H1 (cell line): ENCODE results near the gene MRPL42. TPM values are rescaled to one million over a fixed set of nuclear protein-coding genes. Genes with fewer than 3 reads are reported as not detected.

Experiments
- CTCF ChIA-PET: fragments of 300-600 bp; sonication (Branson Sonifier 250); formaldehyde crosslinking; loops from one replicate; lab custom pipeline; 2021; ENCODE audit not compliant: partially characterized antibody; lab: Charles Lee
- POLR2A ChIA-PET: fragments of 300-600 bp; sonication (Branson Sonifier 250); formaldehyde crosslinking; loops from one replicate; lab custom pipeline; 2021; ENCODE audit warnings: inconsistent platforms; ENCODE audit not compliant: partially characterized antibody; lab: Charles Lee
- DNase-seq, 2 experiments: peaks; one replicate each; pipeline versions ENCODE4 v3.0.0 to v3.0.0-alpha.2; 2010 to 2022; ENCODE audit warnings: low spot score in 2 of 2, low read depth in 1 of 2, mixed read lengths in 1 of 2
- FAIRE-seq: peaks from 2 replicates; lab custom pipeline; 2011; peaks lifted over from hg19 to GRCh38; lab: Jason Lieb, UNC
- H2AFZ ChIP-seq: 2 replicates; pipeline ENCODE4 v1.8.1; 2012; ENCODE audit warnings: low read length, inconsistent platforms
- H2AK5ac ChIP-seq: 2 replicates; pipeline ENCODE4 v1.6.1; 2013; ENCODE audit warnings: low read depth, low read length
- H2BK120ac ChIP-seq: replicated peaks from 2 replicates; pipeline ENCODE3; 2013; ENCODE audit warnings: low read depth, low read length, inconsistent platforms
- H2BK12ac ChIP-seq: 2 replicates; pipeline ENCODE4 v1.6.1; 2013; ENCODE audit warnings: low read depth, low read length
- H2BK15ac ChIP-seq: 2 replicates; pipeline ENCODE4 v1.6.1; 2013; ENCODE audit warnings: low read length
- H2BK20ac ChIP-seq: 2 replicates; pipeline ENCODE4 v1.6.1; 2013; ENCODE audit warnings: low read length
- H2BK5ac ChIP-seq: 2 replicates; pipeline ENCODE4 v1.6.1; 2013; ENCODE audit warnings: low read depth, low read length
- H3K14ac ChIP-seq: 2 replicates; pipeline ENCODE4 v1.6.1; 2013; ENCODE audit warnings: inconsistent platforms; ENCODE audit not compliant: insufficient read length
- H3K18ac ChIP-seq: 2 replicates; pipeline ENCODE4 v1.6.1; 2013; ENCODE audit warnings: low read length; ENCODE audit errors: extremely low read depth
- H3K23ac ChIP-seq: 2 replicates; pipeline ENCODE4 v1.6.1; 2013; ENCODE audit warnings: inconsistent platforms; ENCODE audit not compliant: insufficient read length
- H3K23me2 ChIP-seq: 2 replicates; pipeline ENCODE4 v1.6.1; 2013; ENCODE audit warnings: low read depth, low read length
- H3K27ac ChIP-seq: 2 replicates; pipeline ENCODE4 v1.6.1; 2011; ENCODE audit warnings: low read depth, low read length, inconsistent platforms
- H3K27me3 ChIP-seq, 4 experiments: replicated peaks in 1 of 4; 1 replicate in 1 of 4; 2 replicates in 3 of 4; pipeline versions ENCODE4 v1.6.1 to v1.8.1; 2011 to 2013; ENCODE audit warnings: low read length in 3 of 4, mild to moderate bottlenecking in 3 of 4, inconsistent platforms in 2 of 4, mixed read lengths in 2 of 4, moderate library complexity in 1 of 4; ENCODE audit not compliant: control insufficient read depth in 3 of 4, insufficient read depth in 3 of 4; ENCODE audit errors: extremely low read depth in 1 of 4
- H3K36me3 ChIP-seq, 4 experiments: 2 replicates each; pipeline versions ENCODE4 v1.6.1 to v1.8.1; 2011 to 2013; ENCODE audit warnings: mild to moderate bottlenecking in 4 of 4, low read length in 3 of 4, moderate library complexity in 2 of 4, control low read depth in 1 of 4, inconsistent platforms in 1 of 4; ENCODE audit not compliant: insufficient read depth in 4 of 4, control insufficient read depth in 2 of 4
- H3K4ac ChIP-seq: replicated peaks from 2 replicates; pipeline ENCODE3; 2013; ENCODE audit warnings: low read length, low read depth, mixed read lengths, inconsistent platforms; ENCODE audit not compliant: insufficient read length
- H3K4me1 ChIP-seq, 4 experiments: replicated peaks in 1 of 4; 1 replicate in 1 of 4; 2 replicates in 3 of 4; pipeline versions ENCODE4 v1.6.1 to v1.8.1; 2011 to 2013; ENCODE audit warnings: low read length in 3 of 4, inconsistent platforms in 2 of 4, mixed read lengths in 1 of 4; ENCODE audit not compliant: insufficient read depth in 4 of 4, control insufficient read depth in 3 of 4
- H3K4me2 ChIP-seq, 2 experiments: 2 replicates each; pipeline versions ENCODE4 v1.6.1 to v1.8.1; 2011 to 2013; ENCODE audit warnings: low read depth in 2 of 2, low read length in 2 of 2, control low read depth in 1 of 2, inconsistent platforms in 1 of 2, mild to moderate bottlenecking in 1 of 2; ENCODE audit not compliant: insufficient read depth in 1 of 2
- H3K4me3 ChIP-seq, 4 experiments: fragments of 200-600, 300-600 bp in 1 of 4; sonication (generic), shearing (Covaris generic), sonication (Bioruptor Twin) in 1 of 4; 2 replicates each; pipeline versions ENCODE4 v1.5.1 to v1.8.1; 2011 to 2016; ENCODE audit warnings: low read length in 4 of 4, low read depth in 3 of 4, control low read depth in 2 of 4, inconsistent platforms in 2 of 4, mild to moderate bottlenecking in 2 of 4, mixed read lengths in 1 of 4, moderate library complexity in 1 of 4; ENCODE audit not compliant: insufficient read depth in 2 of 4; ENCODE audit errors: extremely low read depth in 1 of 4
- H3K56ac ChIP-seq: replicated peaks from 2 replicates; pipeline ENCODE3; 2013; ENCODE audit warnings: low read depth, mild to moderate bottlenecking, mixed read lengths, low read length, inconsistent platforms; ENCODE audit not compliant: insufficient read length
- H3K79me1 ChIP-seq: 2 replicates; pipeline ENCODE4 v1.6.1; 2013; ENCODE audit warnings: low read depth, low read length, control low read depth
- H3K79me2 ChIP-seq, 2 experiments: 2 replicates each; pipeline versions ENCODE4 v1.6.1 to v1.8.1; 2012 to 2013; ENCODE audit warnings: low read length in 2 of 2, mild to moderate bottlenecking in 2 of 2, inconsistent platforms in 1 of 2; ENCODE audit not compliant: insufficient read depth in 2 of 2, control insufficient read depth in 1 of 2
- H3K9ac ChIP-seq, 4 experiments: replicated peaks in 1 of 4; 1 replicate in 1 of 4; 2 replicates in 3 of 4; pipeline versions ENCODE4 v1.6.1 to v1.8.1; 2011 to 2013; ENCODE audit warnings: low read depth in 3 of 4, low read length in 3 of 4, control low read depth in 2 of 4, mild to moderate bottlenecking in 2 of 4, moderate library complexity in 2 of 4, inconsistent platforms in 1 of 4; ENCODE audit errors: extremely low read depth in 1 of 4
- H3K9me3 ChIP-seq, 2 experiments: 2 replicates each; pipeline versions ENCODE4 v1.6.1 to v1.8.1; 2012 to 2013; ENCODE audit warnings: mild to moderate bottlenecking in 2 of 2, moderate library complexity in 2 of 2, control low read depth in 1 of 2, inconsistent platforms in 1 of 2, low read depth in 1 of 2, low read length in 1 of 2, mixed read lengths in 1 of 2; ENCODE audit not compliant: insufficient read depth in 2 of 2
- H4K20me1 ChIP-seq, 2 experiments: replicated peaks in 1 of 2; 2 replicates each; pipeline versions ENCODE3 to v1.8.1; 2011 to 2013; ENCODE audit warnings: inconsistent platforms in 2 of 2, low read length in 2 of 2, mild to moderate bottlenecking in 1 of 2; ENCODE audit not compliant: insufficient read depth in 2 of 2, control insufficient read depth in 1 of 2
- H4K5ac ChIP-seq: 2 replicates; pipeline ENCODE4 v1.6.1; 2013; ENCODE audit warnings: low read length, low read depth, mixed read lengths, inconsistent platforms; ENCODE audit not compliant: insufficient read length
- H4K8ac ChIP-seq: 2 replicates; pipeline ENCODE4 v1.8.0; 2013; ENCODE audit warnings: mild to moderate bottlenecking, moderate library complexity, low read length, inconsistent platforms; ENCODE audit not compliant: insufficient read depth; ENCODE audit errors: extremely low read depth
- H4K91ac ChIP-seq: replicated peaks from 2 replicates; pipeline ENCODE3; 2013; ENCODE audit warnings: low read length, mixed read lengths, inconsistent platforms; ENCODE audit not compliant: insufficient read length
- ATF2 ChIP-seq: IDR thresholded peaks from 2 replicates; pipeline ENCODE4 v1.6.1; 2012; ENCODE audit warnings: low read length, inconsistent platforms
- BRCA1 ChIP-seq: IDR thresholded peaks from 2 replicates; pipeline ENCODE4 v1.6.1; 2012; ENCODE audit warnings: low read depth, low read length, improper control_type of control experiment
- CREB1 ChIP-seq: IDR thresholded peaks from 2 replicates; pipeline ENCODE4 v1.6.1; 2012; ENCODE audit warnings: inconsistent platforms
- E2F6 ChIP-seq: IDR thresholded peaks from 2 replicates; pipeline ENCODE4 v1.6.1; 2012; ENCODE audit warnings: inconsistent platforms
- EGR1 ChIP-seq: IDR thresholded peaks from 2 replicates; pipeline ENCODE4 v1.6.1; 2011; ENCODE audit warnings: low read depth, low read length, borderline replicate concordance
- JUND ChIP-seq: IDR thresholded peaks from 2 replicates; pipeline ENCODE4 v1.6.1; 2011; ENCODE audit warnings: mild to moderate bottlenecking, improper control_type of control experiment, low read length
- KDM4A ChIP-seq: IDR thresholded peaks from one replicate; pipeline ENCODE4 v1.7.1; 2012; ENCODE audit warnings: low read depth, mild to moderate bottlenecking, moderate library complexity, low read length, inconsistent platforms; ENCODE audit not compliant: severe bottlenecking
- POLR2A ChIP-seq, 2 experiments: IDR thresholded peaks; 1 replicate in 1 of 2; 2 replicates in 1 of 2; pipeline ENCODE4 v1.6.1; 2011; ENCODE audit warnings: low read depth in 2 of 2, low read length in 2 of 2, mild to moderate bottlenecking in 2 of 2; ENCODE audit errors: control extremely low read depth in 1 of 2
- RNF2 ChIP-seq: fragments of 200-900, 300-1000 bp; sonication (generic); IDR thresholded peaks from 2 replicates; pipeline ENCODE4 v1.7.1; 2016; ENCODE audit warnings: borderline replicate concordance, low read depth, mild to moderate bottlenecking, antibody characterized with exemption, low read length; ENCODE audit not compliant: poor library complexity, severe bottlenecking; ENCODE audit errors: missing control alignments
- SAP30 ChIP-seq: fragments of 300-600 bp; sonication (generic); IDR thresholded peaks from 2 replicates; pipeline ENCODE4 v1.7.1; 2012; ENCODE audit warnings: low read length, moderate library complexity, mild to moderate bottlenecking, inconsistent platforms; ENCODE audit not compliant: insufficient read depth, insufficient replicate concordance
- SIN3A ChIP-seq, 2 experiments: IDR thresholded peaks in 1 of 2; conservative IDR thresholded peaks in 1 of 2; 2 replicates each; pipeline ENCODE4 v1.6.1; 2011 to 2012; ENCODE audit warnings: low read length in 2 of 2, improper control_type of control experiment in 1 of 2, low read depth in 1 of 2, mild to moderate bottlenecking in 1 of 2
- SUZ12 ChIP-seq: fragments of 200-600 bp; sonication (generic); IDR thresholded peaks from 2 replicates; pipeline ENCODE4 v1.6.1; 2012; ENCODE audit warnings: mild to moderate bottlenecking, inconsistent platforms, low read length, moderate library complexity, mixed read lengths
- polyA plus RNA-seq, 7 experiments: library from polyadenylated mRNA; depleted of rRNA in 3 of 7; stranded (reverse) in 5 of 7; unstranded in 2 of 7; fragments of >200 nt in 5 of 7; fragments of 200-250 nt in 2 of 7; gene quantifications; 1 replicate in 5 of 7; 2 replicates in 1 of 7; 4 replicates in 1 of 7; pipeline versions ENCODE4 v1.2.1 to v1.2.3, GENCODE V29; 2011 to 2013; ENCODE audit warnings: missing spikeins in 2 of 7, mixed read lengths in 2 of 7
- total RNA-seq: library from RNA; stranded (reverse); fragmentation: NEBNext Ultra II Directional; extraction: Animal tissue kit (Norgen Biotek cat#: 25700); gene quantifications from 2 replicates; pipeline ENCODE4 v1.2.1, GENCODE V29; 2021

Gene MRPL42
- total and polyA plus RNA-seq, 2 of the 8 experiments (the other 6 are each of a cell fraction or from before 2014, with no cell fraction given), result 110 to 176 TPM

GRCh38 chr12:93469386-93469785 lies 2.1 kb downstream of the MRPL42 start:
- no peaks in the 10 kb centered on the region for H3K4me1 ChIP-seq
- H3K36me3 ChIP-seq, result peaks cover 5 to 39% (median 11%) of the 10 kb centered on the region in 4 experiments; a peak in 7 of 8 replicates
- H3K4me2 ChIP-seq, result peak overlapping the region; percentile 62 to 80; a peak in 2 of 4 replicates
- TF ChIP-seq SUZ12, result no peak
- TF ChIP-seq BRCA1, result no peak
- no peak for TF ChIP-seq E2F6
- TF ChIP-seq JUND, result no peak
- no peak for TF ChIP-seq ATF2
- TF ChIP-seq EGR1, result no peak
- no peak for TF ChIP-seq SAP30
- no peak for TF ChIP-seq SIN3A (conservative IDR thresholded peaks at IDR 0.05 in 1 of 2, IDR thresholded peaks at IDR 0.05 in 1 of 2; ENCODE audit: low read depth in 1 of 2, low read length in 2 of 2)
- no peak for TF ChIP-seq POLR2A (IDR thresholded peaks at IDR 0.05; ENCODE audit: control extremely low read depth in 1 of 2, low read depth in 2 of 2, low read length in 2 of 2)
- no peak for TF ChIP-seq RNF2
- TF ChIP-seq CREB1, result no peak
- TF ChIP-seq KDM4A, result no peak

More at GRCh38 chr12:93469386-93469785, 2.1 kb downstream of the MRPL42 start:
- Histone ChIP-seq H3K27ac (no peak overlapping the region), H2BK15ac (no peak overlapping the region), H3K23me2 (peaks cover 3% of the 10 kb centered on the region; the same call in 1 of the 2 replicates), H2BK12ac (no peak overlapping the region), H4K91ac (no peak overlapping the region), H2BK5ac (no peak overlapping the region), H3K79me2 (peaks cover 17 to 66% of the 10 kb centered on the region in 2 experiments; a peak in 3 of 4 replicates), H3K56ac (no peak overlapping the region), H3K23ac (no peak overlapping the region), H3K18ac (no peak overlapping the region), H3K79me1 (no peaks in the 10 kb centered on the region; the same call in 1 of the 2 replicates), H4K20me1 (peaks cover 0 to 1% of the 10 kb centered on the region in 2 experiments), H3K4ac (no peak overlapping the region), H2BK20ac (no peak overlapping the region), H3K4me3 (no peak overlapping the region; a peak in 1 of 8 replicates), H4K5ac (no peak overlapping the region), H3K14ac (no peak overlapping the region), H3K9ac (no peak overlapping the region), H4K8ac (no peak overlapping the region), H2AK5ac (no peak overlapping the region), H2AFZ (no peak overlapping the region), H2BK120ac (no peak overlapping the region), H3K27me3 (no peaks in the 10 kb centered on the region), H3K9me3 (no peaks in the 10 kb centered on the region)
- POLR2A ChIA-PET, result interaction anchor here (0.7 to 3.6 kb wide), 5 partner anchors 8 to 26 kb away, joined by 3 to 12 read pairs (median 3); no protein-coding TSS in a partner anchor
- DNase-seq (no peak), FAIRE-seq (no peak)
- CTCF ChIA-PET, result no interaction called here
